GM12874 (cell line): ENCODE data around the gene GPR32.
A peak's percentile ranks its signal among the peaks of the same experiment; 100 is the strongest.

Source experiments
- TF ChIP-seq, protein P1 (sequence below): IDR thresholded peaks from 2 replicates; pipeline ENCODE4 v1.5.1; 2011; ENCODE audit warnings: low read depth, mild to moderate bottlenecking, control low read depth, low read length, moderate library complexity; ENCODE audit not compliant: insufficient read depth

Gene GPR32

DNA sequence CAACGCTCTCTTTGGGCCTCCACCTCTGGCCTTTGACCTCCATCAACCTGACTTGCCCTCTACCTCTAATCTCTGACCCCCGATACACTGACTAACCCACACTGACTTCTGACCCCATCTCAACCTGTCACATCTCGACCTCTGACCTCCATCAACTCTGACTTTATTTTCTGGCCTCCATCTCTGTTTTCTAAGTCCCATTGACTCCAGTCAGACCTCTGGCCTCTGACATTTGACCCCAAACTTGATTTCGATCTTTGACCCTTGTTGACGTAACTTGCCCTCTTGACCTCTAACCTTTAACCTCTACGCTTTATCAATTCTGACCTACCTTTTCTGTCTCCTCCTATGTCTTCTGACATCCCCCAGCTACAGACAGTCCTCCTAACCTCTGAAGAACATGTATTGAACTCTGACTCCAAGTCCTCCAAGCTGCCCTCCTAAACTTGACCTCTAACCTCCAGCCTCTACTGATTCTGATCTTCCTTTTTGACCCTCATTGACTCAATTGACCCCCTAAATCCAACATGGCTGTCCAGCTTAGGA is 20.7 kb downstream of the GPR32 start:
- TF ChIP-seq, protein P1, sequence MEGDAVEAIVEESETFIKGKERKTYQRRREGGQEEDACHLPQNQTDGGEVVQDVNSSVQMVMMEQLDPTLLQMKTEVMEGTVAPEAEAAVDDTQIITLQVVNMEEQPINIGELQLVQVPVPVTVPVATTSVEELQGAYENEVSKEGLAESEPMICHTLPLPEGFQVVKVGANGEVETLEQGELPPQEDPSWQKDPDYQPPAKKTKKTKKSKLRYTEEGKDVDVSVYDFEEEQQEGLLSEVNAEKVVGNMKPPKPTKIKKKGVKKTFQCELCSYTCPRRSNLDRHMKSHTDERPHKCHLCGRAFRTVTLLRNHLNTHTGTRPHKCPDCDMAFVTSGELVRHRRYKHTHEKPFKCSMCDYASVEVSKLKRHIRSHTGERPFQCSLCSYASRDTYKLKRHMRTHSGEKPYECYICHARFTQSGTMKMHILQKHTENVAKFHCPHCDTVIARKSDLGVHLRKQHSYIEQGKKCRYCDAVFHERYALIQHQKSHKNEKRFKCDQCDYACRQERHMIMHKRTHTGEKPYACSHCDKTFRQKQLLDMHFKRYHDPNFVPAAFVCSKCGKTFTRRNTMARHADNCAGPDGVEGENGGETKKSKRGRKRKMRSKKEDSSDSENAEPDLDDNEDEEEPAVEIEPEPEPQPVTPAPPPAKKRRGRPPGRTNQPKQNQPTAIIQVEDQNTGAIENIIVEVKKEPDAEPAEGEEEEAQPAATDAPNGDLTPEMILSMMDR: no peak

GRCh38 chr19:50791594-50792271 is 21.5 kb downstream of the GPR32 start:
- TF ChIP-seq, protein P1: no peak

- TF ChIP-seq, protein P1: no peak
These were observed 22.3 kb downstream of the GPR32 start for GRCh38 chr19:50792272-50793250.

DNA sequence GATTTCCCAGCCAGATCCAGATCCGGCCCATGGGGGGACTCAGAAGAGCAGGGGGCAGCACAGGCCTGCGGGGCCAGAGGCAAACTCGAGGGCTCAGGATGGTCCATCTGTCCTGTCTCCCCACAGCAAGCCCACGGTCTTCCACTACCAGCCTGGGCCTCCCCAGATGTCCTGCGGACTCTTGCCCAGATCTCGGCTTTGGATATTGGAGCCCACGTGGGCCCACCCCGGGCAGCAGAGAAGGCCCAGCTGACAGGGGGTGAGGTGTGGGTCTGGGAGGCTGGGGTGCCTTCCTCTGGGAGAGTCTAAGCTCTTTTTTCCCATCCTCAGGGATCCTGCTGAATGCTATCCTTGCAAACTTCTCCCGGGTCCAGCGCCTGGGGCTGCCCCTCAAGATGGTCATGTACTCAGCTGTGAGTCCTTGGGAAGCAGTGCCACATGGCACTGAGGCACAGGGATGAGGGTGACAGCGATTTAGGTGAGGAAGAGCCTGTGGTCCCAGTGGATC is 23.3 kb downstream of the GPR32 start:
- TF ChIP-seq, protein P1: no peak

GRCh38 chr19:50794074-50794875 is 24.0 kb downstream of the GPR32 start:
- TF ChIP-seq, protein P1: peak; percentile 24; the same call in 1 of the 2 replicates

DNA sequence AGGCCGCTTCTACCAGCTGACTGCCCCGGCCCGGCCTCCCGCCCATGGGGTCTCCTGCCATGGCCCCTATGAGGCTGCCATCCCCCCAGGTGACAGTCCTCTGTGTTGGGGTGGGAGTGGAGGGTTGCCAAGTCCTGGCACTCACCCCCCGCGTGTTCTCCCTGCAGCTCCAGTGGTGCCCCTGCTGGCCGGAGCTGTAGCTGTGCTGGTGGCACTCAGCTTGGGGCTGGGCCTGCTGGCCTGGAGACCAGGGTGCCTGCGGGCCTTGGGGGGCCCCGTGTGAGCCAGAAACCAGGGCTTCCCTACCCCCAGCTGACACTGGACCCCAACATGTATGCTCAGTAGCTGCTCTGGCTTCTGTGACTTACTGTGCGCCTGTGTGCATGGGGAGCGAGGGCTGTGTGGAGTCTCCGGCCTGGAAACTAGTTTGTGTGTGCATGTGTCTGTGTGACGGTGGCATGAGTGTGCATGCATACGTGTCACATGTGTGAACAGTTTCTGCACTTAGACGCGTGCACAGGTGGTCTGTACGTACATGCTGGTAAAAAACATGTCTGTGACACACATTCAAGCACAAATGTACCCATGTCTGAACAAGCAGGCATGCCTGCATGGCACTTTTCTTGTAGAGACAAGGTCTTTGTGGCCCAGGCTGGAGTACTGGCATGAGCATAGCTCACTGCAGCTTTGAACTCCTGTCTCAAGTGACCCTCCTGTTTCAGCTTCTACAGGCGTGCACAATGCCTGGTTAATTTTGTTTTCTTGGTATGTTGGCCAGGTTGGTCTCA is 24.8 kb downstream of the GPR32 start:
- TF ChIP-seq, protein P1: peak; percentile 32
